Vagina (tissue), 2 donors: ENCODE results near the gene ADRB2. TPM values are rescaled to one million over a fixed set of nuclear protein-coding genes. Genes with fewer than 3 reads are reported as not detected.

Experiments used
- DNase-seq, 2 donors: peaks; one replicate each; pipeline ENCODE4 v3.0.0-alpha.2; 2017; ENCODE audit errors: extremely low spot score in 2 of 2
- H3K27ac ChIP-seq: fragments of 200-600 bp; sonication (generic); one replicate; pipeline ENCODE4 v1.5.1; 2019
- H3K27me3 ChIP-seq: fragments of 200-600 bp; sonication (generic); one replicate; pipeline ENCODE4 v1.5.1; 2019
- H3K36me3 ChIP-seq, 2 donors: fragments of 200-600 bp; sonication (generic); one replicate each; pipeline ENCODE4 v1.5.1; 2017 to 2019
- H3K4me1 ChIP-seq: fragments of 200-600 bp; sonication (generic); one replicate; pipeline ENCODE4 v1.5.1; 2019
- H3K4me3 ChIP-seq, 2 donors: fragments of 200-600 bp; sonication (generic); 1 replicate in 1 of 2; 2 replicates in 1 of 2; pipeline ENCODE4 v1.5.1; 2016 to 2019
- H3K9me3 ChIP-seq: fragments of 200-600 bp; sonication (generic); one replicate; pipeline ENCODE4 v1.5.1; 2019
- CTCF ChIP-seq, 3 experiments: fragments of 450-650 bp in 2 of 3; fragments of 200-600 bp in 1 of 3; sonication (generic) in 1 of 3; IDR thresholded peaks; one replicate each; pipeline ENCODE4 v1.5.1; 2017 to 2019; ENCODE audit warnings: antibody characterized with exemption in 3 of 3, mild to moderate bottlenecking in 2 of 3, moderate library complexity in 2 of 3
- POLR2A ChIP-seq, 2 donors: fragments of 450-650 bp; IDR thresholded peaks; one replicate each; pipeline ENCODE4 v1.6.1; 2017; ENCODE audit warnings: antibody characterized with exemption in 2 of 2, mild to moderate bottlenecking in 2 of 2, moderate library complexity in 2 of 2
- POLR2AphosphoS5 ChIP-seq, 2 donors: sonication (generic); formaldehyde crosslinking; IDR thresholded peaks; one replicate each; pipeline ENCODE4 v1.9.0; 2017; ENCODE audit warnings: antibody characterized with exemption in 2 of 2, mild to moderate bottlenecking in 2 of 2, low read depth in 1 of 2; ENCODE audit not compliant: insufficient read depth in 1 of 2
- intact Hi-C: fragments of 100-400 bp; cut with DNase I; formaldehyde crosslinking; loops from one replicate; pipeline ENCODE4 v1.15.1; 2023
- total RNA-seq: library from RNA; depleted of rRNA; stranded (reverse); fragments of >200 nt; gene quantifications from one replicate; pipeline ENCODE4 v1.2.3, GENCODE V29; 2016

The ADRB2 gene
- total RNA-seq, 1 donor from 2014 or later: 43.2 TPM

DNA sequence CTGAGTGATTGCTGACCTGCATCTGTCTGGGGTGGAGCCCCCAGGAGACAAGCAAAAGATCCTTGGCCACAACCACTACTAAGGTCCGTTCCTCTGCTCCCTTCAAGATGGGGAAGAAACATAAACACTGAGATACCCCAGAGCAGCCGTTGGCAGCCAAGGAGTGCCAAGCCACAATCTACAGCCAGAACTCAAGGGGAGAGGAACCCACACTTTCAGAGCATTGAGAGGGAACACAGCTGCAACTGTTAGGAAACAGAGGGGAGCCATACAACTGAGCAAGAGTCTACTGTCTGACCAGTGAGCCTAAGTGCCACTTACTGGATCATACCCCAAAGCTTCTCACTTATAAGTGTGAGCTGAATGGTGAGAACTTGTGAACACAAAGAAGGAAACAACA, 44.6 kb upstream of the ADRB2 start:
- Histone ChIP-seq H3K27ac (no peak overlapping the region), H3K4me3 (no peak overlapping the region), H3K4me1 (no peaks in the 10 kb centered on the region), H3K36me3 (no peaks in the 10 kb centered on the region), H3K9me3 (no peaks in the 10 kb centered on the region), H3K27me3 (no peaks in the 10 kb centered on the region)
- intact Hi-C loops: no loop called here
- TF ChIP-seq POLR2A (IDR thresholded peaks at IDR 0.05) (no peak), POLR2AphosphoS5 (IDR thresholded peaks at IDR 0.05; ENCODE audit: insufficient read depth in 1 of 2, low read depth in 1 of 2) (no peak), CTCF (IDR thresholded peaks at IDR 0.05) (no peak)
- no peak for DNase-seq

- Histone ChIP-seq H3K27me3 (no peaks in the 10 kb centered on the region), H3K27ac (no peak overlapping the region), H3K9me3 (no peaks in the 10 kb centered on the region), H3K36me3 (no peaks in the 10 kb centered on the region), H3K4me1 (no peaks in the 10 kb centered on the region), H3K4me3 (no peak overlapping the region)
- no peak for DNase-seq
- TF ChIP-seq POLR2AphosphoS5 (IDR thresholded peaks at IDR 0.05; ENCODE audit: insufficient read depth in 1 of 2, low read depth in 1 of 2) (no peak), POLR2A (IDR thresholded peaks at IDR 0.05) (no peak), CTCF (IDR thresholded peaks at IDR 0.05) (no peak)
- intact Hi-C loops: no loop called here
Observed at GRCh38 chr5:148785223-148785622, 41.2 kb upstream of the ADRB2 start.

DNA sequence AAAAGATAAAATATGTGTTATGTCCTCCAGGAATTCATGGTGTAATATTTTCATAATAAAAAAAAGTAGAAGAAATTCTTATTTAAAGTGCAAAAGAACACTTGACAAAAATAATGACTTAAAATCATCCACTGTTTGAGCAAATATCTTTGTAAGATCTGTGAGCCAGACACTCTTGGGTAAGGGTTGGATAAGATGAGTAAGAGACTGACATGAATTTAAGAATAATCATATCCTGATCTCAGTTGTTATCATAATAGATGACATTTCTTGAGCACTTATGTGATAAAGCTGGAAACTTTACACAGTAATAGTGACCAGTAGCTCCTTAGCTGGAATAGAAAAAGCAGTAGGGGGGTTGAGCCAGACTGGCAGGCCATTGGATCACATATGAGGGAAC, 40.0 kb upstream of the ADRB2 start:
- H3K36me3 ChIP-seq: no peaks in the 10 kb centered on the region
- H3K4me3 ChIP-seq: no peak overlapping the region
- no peak for TF ChIP-seq POLR2AphosphoS5 (IDR thresholded peaks at IDR 0.05; ENCODE audit: insufficient read depth in 1 of 2, low read depth in 1 of 2)
- TF ChIP-seq POLR2A (IDR thresholded peaks at IDR 0.05): no peak
- TF ChIP-seq CTCF (IDR thresholded peaks at IDR 0.05): no peak
- no peaks in the 10 kb centered on the region for H3K4me1 ChIP-seq
- no peak overlapping the region for H3K27ac ChIP-seq
- H3K27me3 ChIP-seq: no peaks in the 10 kb centered on the region
- no peaks in the 10 kb centered on the region for H3K9me3 ChIP-seq
- intact Hi-C loops: no loop called here
- no peak for DNase-seq

DNA sequence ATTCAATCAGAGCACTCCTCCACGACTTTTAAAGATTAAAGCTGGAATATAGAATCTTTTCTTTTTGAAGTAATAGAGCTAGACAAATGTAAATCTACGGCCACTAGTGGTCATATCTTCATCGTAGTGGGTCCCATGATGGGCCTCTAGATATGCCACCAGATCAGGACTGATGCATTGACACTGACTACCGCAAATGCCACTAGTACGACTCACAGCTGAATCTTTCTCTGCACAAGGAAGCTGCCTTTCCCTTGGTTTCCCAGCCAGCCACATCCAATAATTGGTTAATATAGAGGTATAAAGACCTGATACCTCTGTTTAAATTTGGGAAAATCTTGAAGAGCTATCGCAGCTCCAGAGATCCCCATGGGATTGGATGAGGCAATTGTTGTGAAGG, 37.8 kb upstream of the ADRB2 start:
- H3K36me3 ChIP-seq: no peaks in the 10 kb centered on the region
- no peak overlapping the region for H3K27ac ChIP-seq
- intact Hi-C loops: no loop called here
- H3K27me3 ChIP-seq: no peaks in the 10 kb centered on the region
- no peak overlapping the region for H3K4me3 ChIP-seq
- no peaks in the 10 kb centered on the region for H3K9me3 ChIP-seq
- DNase-seq: no peak
- no peaks in the 10 kb centered on the region for H3K4me1 ChIP-seq
- TF ChIP-seq POLR2AphosphoS5 (IDR thresholded peaks at IDR 0.05; ENCODE audit: insufficient read depth in 1 of 2, low read depth in 1 of 2): no peak

- Histone ChIP-seq H3K36me3 (no peaks in the 10 kb centered on the region), H3K4me3 (no peak overlapping the region), H3K27ac (no peak overlapping the region), H3K9me3 (no peaks in the 10 kb centered on the region), H3K27me3 (no peaks in the 10 kb centered on the region), H3K4me1 (no peaks in the 10 kb centered on the region)
- TF ChIP-seq POLR2A (IDR thresholded peaks at IDR 0.05) (no peak), CTCF (IDR thresholded peaks at IDR 0.05) (no peak), POLR2AphosphoS5 (IDR thresholded peaks at IDR 0.05; ENCODE audit: insufficient read depth in 1 of 2, low read depth in 1 of 2) (no peak)
- intact Hi-C loops: no loop called here
- no peak for DNase-seq
Observed at GRCh38 chr5:148790545-148791333, 35.7 kb upstream of the ADRB2 start.
